ENCODE measurements around the gene STK32B.
"Not testable (repeated sequence)": the region's sequence is repeated elsewhere in the genome, so short reads cannot be mapped to it uniquely, and the experiment has no call there.

The STK32B gene

DNA sequence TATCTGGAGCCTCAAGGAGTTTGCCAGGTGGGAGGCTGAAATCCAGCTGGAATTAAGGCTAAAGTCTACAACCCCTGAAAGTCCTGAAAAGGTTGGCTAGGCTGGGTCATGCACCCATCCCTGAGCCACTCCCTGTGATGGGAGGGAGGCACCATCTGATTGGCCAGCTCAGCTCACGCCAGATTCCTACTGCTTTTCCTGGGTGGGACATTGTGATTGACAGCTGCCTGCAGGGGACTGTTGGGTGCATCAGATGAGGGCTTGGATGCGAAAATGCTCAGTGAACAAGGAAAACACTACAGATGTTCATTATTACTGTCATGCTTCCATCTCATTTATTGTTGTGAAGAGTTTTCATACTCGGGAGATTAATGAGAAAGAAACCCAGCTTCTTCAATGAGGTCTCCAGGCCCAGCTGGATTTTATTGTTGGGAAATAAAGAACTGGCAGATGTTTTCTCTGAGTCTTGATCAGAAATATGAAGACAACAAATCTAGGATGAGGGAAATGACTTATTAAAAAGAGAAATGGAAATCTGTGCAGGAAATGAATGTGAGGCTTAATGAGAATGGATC, 185.9 kb downstream of the STK32B start:
- H3K27ac ChIP-seq (ENCODE audit: insufficient read depth, low read depth, low read length, poor library complexity, severe bottlenecking): no peak overlapping the region
- H3K36me3 ChIP-seq (ENCODE audit: control insufficient read depth, insufficient read depth, low read length): no peaks in the 10 kb centered on the region
- H3K9me3 ChIP-seq (ENCODE audit: control insufficient read depth, low read length): no peaks in the 10 kb centered on the region
- no peak overlapping the region for H3K4me3 ChIP-seq (ENCODE audit: insufficient read depth, low read depth, low read length)
- H3K4me1 ChIP-seq (ENCODE audit: control insufficient read depth, insufficient read depth, low read length): no peaks in the 10 kb centered on the region
- H3K27me3 ChIP-seq (ENCODE audit: control insufficient read depth, insufficient read depth, low read length, poor library complexity, severe bottlenecking): no peaks in the 10 kb centered on the region
- 93 to 95% methylated on average over 3 of the region's 3 CpGs for WGBS, 2 experiments

DNA sequence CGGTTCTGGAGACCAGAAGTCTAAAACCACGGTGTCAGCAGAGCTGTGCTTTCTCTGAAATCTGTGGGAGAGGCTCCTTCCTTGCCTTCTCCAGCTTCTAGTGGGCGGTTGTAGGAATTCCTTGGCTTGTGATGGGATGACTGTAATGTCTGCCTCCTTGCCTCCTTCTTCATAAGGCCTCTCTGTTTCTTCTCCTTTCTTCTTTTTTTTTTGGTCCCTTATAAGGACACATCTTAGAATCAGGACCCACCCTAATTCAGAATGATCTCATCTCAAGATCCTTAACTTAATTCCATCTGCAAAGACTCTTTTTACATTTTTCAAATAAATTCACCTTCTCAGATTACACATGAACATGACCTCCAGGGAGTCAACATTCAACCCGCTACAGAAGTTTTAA, 186.9 kb downstream of the STK32B start:
- WGBS, 2 experiments: 86 to 98% methylated on average over 4 of the region's 4 CpGs
- no peaks in the 10 kb centered on the region for H3K36me3 ChIP-seq (ENCODE audit: control insufficient read depth, insufficient read depth, low read length)
- H3K27me3 ChIP-seq (ENCODE audit: control insufficient read depth, insufficient read depth, low read length, poor library complexity, severe bottlenecking): no peaks in the 10 kb centered on the region
- H3K27ac ChIP-seq (ENCODE audit: insufficient read depth, low read depth, low read length, poor library complexity, severe bottlenecking): no peak overlapping the region
- H3K4me3 ChIP-seq (ENCODE audit: insufficient read depth, low read depth, low read length): no peak overlapping the region
- H3K4me1 ChIP-seq (ENCODE audit: control insufficient read depth, insufficient read depth, low read length): no peaks in the 10 kb centered on the region
- H3K9me3 ChIP-seq (ENCODE audit: control insufficient read depth, low read length): no peaks in the 10 kb centered on the region

DNA sequence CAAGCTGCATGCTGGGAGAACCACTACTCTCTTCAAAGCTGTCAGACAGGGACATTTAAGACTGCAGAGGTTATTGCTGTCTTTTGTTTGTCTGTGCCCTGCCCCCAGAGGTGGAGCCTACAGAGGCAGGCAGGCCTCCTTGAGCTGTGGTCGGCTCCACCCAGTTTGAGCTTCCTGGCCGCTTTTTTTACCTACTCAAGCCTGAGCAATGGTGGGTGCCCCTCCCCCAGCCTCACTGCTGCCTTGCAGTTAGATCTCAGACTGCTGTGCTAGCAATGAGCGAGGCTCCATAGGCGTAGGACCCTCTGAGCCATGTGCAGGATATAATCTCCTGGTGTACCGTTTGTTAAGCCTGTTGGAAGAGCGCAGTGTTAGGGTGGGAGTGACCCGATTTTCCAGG, 195.8 kb downstream of the STK32B start:
- not testable (repeated sequence) for H3K4me3 ChIP-seq (ENCODE audit: insufficient read depth, low read depth, low read length); H3K27me3 ChIP-seq (ENCODE audit: control insufficient read depth, insufficient read depth, low read length, poor library complexity, severe bottlenecking); H3K36me3 ChIP-seq (ENCODE audit: control insufficient read depth, insufficient read depth, low read length); H3K9me3 ChIP-seq (ENCODE audit: control insufficient read depth, low read length); H3K27ac ChIP-seq (ENCODE audit: insufficient read depth, low read depth, low read length, poor library complexity, severe bottlenecking); H3K4me1 ChIP-seq (ENCODE audit: control insufficient read depth, insufficient read depth, low read length)
- 92% methylated on average over 7 of the region's 7 CpGs for WGBS, 2 experiments

DNA sequence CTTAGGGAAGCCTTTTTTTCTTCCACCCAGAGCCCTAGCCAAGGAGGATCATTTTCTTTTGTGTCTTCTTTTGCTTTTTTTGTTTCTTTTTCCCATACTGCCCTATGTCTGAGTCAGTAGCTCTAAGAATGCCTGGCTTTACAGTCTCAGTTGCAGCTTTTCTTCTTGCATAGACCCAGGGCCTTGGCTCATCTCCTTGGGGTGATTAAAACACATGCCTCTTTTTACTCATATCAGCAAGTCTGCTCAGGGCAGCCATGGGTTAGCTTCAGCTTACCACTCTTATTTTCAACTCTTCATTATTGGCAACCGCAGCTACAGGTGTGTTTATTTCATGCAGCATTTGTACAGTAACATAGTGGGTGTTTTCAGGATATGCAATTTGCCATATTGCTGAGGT, 196.5 kb downstream of the STK32B start:
- 88 to 100% methylated on average over 1 of the region's 1 CpG for WGBS, 2 experiments
- Histone ChIP-seq H3K4me1 (ENCODE audit: control insufficient read depth, insufficient read depth, low read length) (no peaks in the 10 kb centered on the region), H3K36me3 (ENCODE audit: control insufficient read depth, insufficient read depth, low read length) (no peaks in the 10 kb centered on the region), H3K27me3 (ENCODE audit: control insufficient read depth, insufficient read depth, low read length, poor library complexity, severe bottlenecking) (no peaks in the 10 kb centered on the region), H3K27ac (ENCODE audit: insufficient read depth, low read depth, low read length, poor library complexity, severe bottlenecking) (no peak overlapping the region), H3K9me3 (ENCODE audit: control insufficient read depth, low read length) (no peaks in the 10 kb centered on the region), H3K4me3 (ENCODE audit: insufficient read depth, low read depth, low read length) (no peak overlapping the region)

DNA sequence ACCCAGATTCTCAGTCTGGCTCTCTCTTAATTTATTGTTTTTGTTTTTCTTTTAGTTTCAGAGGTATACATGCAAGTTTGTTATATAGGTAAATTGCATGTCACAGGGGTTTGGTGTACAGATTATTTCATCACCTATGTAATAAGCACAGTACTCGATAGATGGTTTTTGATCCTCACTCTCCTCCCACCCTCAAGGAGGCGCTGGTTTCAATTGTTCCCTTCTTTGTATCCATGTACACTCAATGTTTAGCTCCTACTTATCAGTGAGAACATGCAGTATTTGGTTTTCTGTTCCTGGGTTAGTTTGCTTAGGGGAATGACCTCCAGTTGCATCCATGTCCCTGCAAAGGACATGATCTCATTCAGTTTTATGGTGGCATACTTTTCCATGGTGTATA, 198.4 kb downstream of the STK32B start:
- no peaks in the 10 kb centered on the region for H3K4me1 ChIP-seq (ENCODE audit: control insufficient read depth, insufficient read depth, low read length)
- H3K4me3 ChIP-seq (ENCODE audit: insufficient read depth, low read depth, low read length): no peak overlapping the region
- no peaks in the 10 kb centered on the region for H3K9me3 ChIP-seq (ENCODE audit: control insufficient read depth, low read length)
- no peaks in the 10 kb centered on the region for H3K36me3 ChIP-seq (ENCODE audit: control insufficient read depth, insufficient read depth, low read length)
- no peaks in the 10 kb centered on the region for H3K27me3 ChIP-seq (ENCODE audit: control insufficient read depth, insufficient read depth, low read length, poor library complexity, severe bottlenecking)
- H3K27ac ChIP-seq (ENCODE audit: insufficient read depth, low read depth, low read length, poor library complexity, severe bottlenecking): no peak overlapping the region
- WGBS, 2 experiments: 93 to 96% methylated on average over 2 of the region's 2 CpGs

DNA sequence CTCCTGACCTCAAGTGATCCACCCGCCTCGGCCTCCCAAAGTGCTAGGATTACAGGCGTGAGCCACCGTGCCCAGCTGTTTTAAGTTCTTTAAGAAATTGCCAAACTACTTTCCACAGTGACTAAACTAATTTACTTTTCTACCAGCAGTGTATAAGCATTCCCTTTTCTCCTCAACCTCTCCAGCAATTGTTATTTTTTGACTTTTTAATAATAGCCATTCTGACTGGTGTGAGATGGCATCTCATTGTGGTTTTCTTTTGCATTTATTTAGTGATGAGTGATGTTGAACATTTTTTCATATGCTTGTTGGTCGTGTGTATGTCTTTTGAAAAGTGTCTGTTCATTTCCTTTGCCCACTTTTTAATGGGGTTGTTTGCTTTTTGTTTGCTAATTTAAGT, 199.3 kb downstream of the STK32B start:
- 89 to 92% methylated on average over 5 of the region's 5 CpGs for WGBS, 2 experiments
- H3K4me1 ChIP-seq (ENCODE audit: control insufficient read depth, insufficient read depth, low read length); H3K9me3 ChIP-seq (ENCODE audit: control insufficient read depth, low read length); H3K27ac ChIP-seq (ENCODE audit: insufficient read depth, low read depth, low read length, poor library complexity, severe bottlenecking); H3K4me3 ChIP-seq (ENCODE audit: insufficient read depth, low read depth, low read length); H3K36me3 ChIP-seq (ENCODE audit: control insufficient read depth, insufficient read depth, low read length); H3K27me3 ChIP-seq (ENCODE audit: control insufficient read depth, insufficient read depth, low read length, poor library complexity, severe bottlenecking): not testable (repeated sequence)

DNA sequence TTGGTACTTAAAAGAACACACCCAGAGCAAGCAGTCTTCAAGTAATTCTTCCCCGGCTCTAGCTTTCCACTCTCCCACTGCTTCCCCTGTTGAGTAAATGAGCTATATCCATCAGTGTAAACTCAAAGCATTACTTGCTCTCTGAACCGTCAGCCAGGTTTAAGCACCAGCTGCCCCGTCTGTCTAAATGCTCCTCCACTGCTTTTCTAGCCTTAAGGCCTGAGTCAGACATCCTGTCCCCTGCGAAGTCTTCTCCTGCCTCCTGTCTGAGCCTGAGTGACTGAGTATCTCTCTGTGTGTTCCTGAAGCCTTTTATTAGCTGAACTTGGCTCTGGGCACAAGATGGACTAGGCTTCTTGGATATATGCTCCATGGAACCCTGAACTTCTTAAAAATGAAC, 205.1 kb downstream of the STK32B start:
- no peaks in the 10 kb centered on the region for H3K27me3 ChIP-seq (ENCODE audit: control insufficient read depth, insufficient read depth, low read length, poor library complexity, severe bottlenecking)
- H3K4me3 ChIP-seq (ENCODE audit: insufficient read depth, low read depth, low read length): no peak overlapping the region
- 85 to 89% methylated on average over 4 of the region's 4 CpGs for WGBS, 2 experiments
- H3K9me3 ChIP-seq (ENCODE audit: control insufficient read depth, low read length): no peaks in the 10 kb centered on the region
- H3K36me3 ChIP-seq (ENCODE audit: control insufficient read depth, insufficient read depth, low read length): no peaks in the 10 kb centered on the region
- no peaks in the 10 kb centered on the region for H3K4me1 ChIP-seq (ENCODE audit: control insufficient read depth, insufficient read depth, low read length)
- H3K27ac ChIP-seq (ENCODE audit: insufficient read depth, low read depth, low read length, poor library complexity, severe bottlenecking): no peak overlapping the region

DNA sequence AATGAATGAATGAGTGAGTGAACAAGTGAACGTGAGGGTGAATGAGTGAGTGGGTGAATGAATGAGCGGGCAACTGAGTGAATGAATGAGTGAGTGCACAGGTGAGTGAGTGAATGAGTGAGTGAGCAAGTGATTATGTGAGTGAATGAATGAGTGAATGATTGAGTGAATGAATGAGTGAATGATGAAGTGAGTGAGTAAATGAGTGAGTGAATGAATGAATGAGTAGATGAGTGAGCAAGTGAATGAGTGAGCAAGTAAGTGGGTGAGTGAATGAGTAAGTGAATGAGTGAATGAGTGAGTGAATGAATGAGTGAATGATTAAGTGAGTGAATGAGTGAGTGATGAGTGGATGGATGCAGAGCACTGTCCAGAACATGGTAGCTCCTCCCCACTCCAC, 205.8 kb downstream of the STK32B start:
- Histone ChIP-seq H3K4me1 (ENCODE audit: control insufficient read depth, insufficient read depth, low read length) (no peaks in the 10 kb centered on the region), H3K9me3 (ENCODE audit: control insufficient read depth, low read length) (no peaks in the 10 kb centered on the region), H3K27me3 (ENCODE audit: control insufficient read depth, insufficient read depth, low read length, poor library complexity, severe bottlenecking) (no peaks in the 10 kb centered on the region), H3K27ac (ENCODE audit: insufficient read depth, low read depth, low read length, poor library complexity, severe bottlenecking) (no peak overlapping the region), H3K36me3 (ENCODE audit: control insufficient read depth, insufficient read depth, low read length) (no peaks in the 10 kb centered on the region), H3K4me3 (ENCODE audit: insufficient read depth, low read depth, low read length) (no peak overlapping the region)
- 91 to 92% methylated on average over 2 of the region's 2 CpGs for WGBS, 2 experiments

GRCh38 chr4:5259471-5259870, 208.2 kb downstream of the STK32B start:
- 88 to 98% methylated on average over 2 of the region's 2 CpGs for WGBS, 2 experiments
- Histone ChIP-seq H3K9me3 (ENCODE audit: control insufficient read depth, low read length) (no peaks in the 10 kb centered on the region), H3K27me3 (ENCODE audit: control insufficient read depth, insufficient read depth, low read length, poor library complexity, severe bottlenecking) (no peaks in the 10 kb centered on the region), H3K4me3 (ENCODE audit: insufficient read depth, low read depth, low read length) (no peak overlapping the region), H3K36me3 (ENCODE audit: control insufficient read depth, insufficient read depth, low read length) (no peaks in the 10 kb centered on the region), H3K27ac (ENCODE audit: insufficient read depth, low read depth, low read length, poor library complexity, severe bottlenecking) (no peak overlapping the region), H3K4me1 (ENCODE audit: control insufficient read depth, insufficient read depth, low read length) (no peaks in the 10 kb centered on the region)

DNA sequence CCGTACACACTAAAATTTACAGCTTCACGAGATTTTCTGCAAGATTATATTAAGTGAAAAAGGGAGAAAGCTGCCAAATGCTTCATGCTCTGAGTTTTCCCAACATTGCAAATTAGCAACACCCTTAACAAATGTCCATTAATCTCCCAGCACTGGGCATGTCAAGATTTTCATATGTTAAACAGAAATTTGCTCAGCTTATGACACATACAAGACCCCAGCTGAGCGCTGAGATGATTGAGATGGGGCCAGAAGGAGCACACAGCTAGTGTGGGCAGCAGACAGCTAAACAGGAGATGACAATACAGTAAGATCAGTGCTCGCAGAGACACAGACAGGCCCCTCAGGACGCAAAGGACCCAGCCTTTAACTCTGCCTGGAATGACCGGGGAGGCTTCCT, 208.8 kb downstream of the STK32B start:
- Histone ChIP-seq H3K27me3 (ENCODE audit: control insufficient read depth, insufficient read depth, low read length, poor library complexity, severe bottlenecking) (no peaks in the 10 kb centered on the region), H3K4me1 (ENCODE audit: control insufficient read depth, insufficient read depth, low read length) (no peaks in the 10 kb centered on the region), H3K4me3 (ENCODE audit: insufficient read depth, low read depth, low read length) (no peak overlapping the region), H3K9me3 (ENCODE audit: control insufficient read depth, low read length) (no peaks in the 10 kb centered on the region), H3K27ac (ENCODE audit: insufficient read depth, low read depth, low read length, poor library complexity, severe bottlenecking) (no peak overlapping the region), H3K36me3 (ENCODE audit: control insufficient read depth, insufficient read depth, low read length) (no peaks in the 10 kb centered on the region)
- 95% methylated on average over 6 of the region's 6 CpGs for WGBS, 2 experiments

GRCh38 chr4:5261866-5262265, 210.6 kb downstream of the STK32B start:
- Histone ChIP-seq H3K9me3 (ENCODE audit: control insufficient read depth, low read length) (no peaks in the 10 kb centered on the region), H3K36me3 (ENCODE audit: control insufficient read depth, insufficient read depth, low read length) (no peaks in the 10 kb centered on the region), H3K4me1 (ENCODE audit: control insufficient read depth, insufficient read depth, low read length) (no peaks in the 10 kb centered on the region), H3K27me3 (ENCODE audit: control insufficient read depth, insufficient read depth, low read length, poor library complexity, severe bottlenecking) (no peaks in the 10 kb centered on the region), H3K4me3 (ENCODE audit: insufficient read depth, low read depth, low read length) (no peak overlapping the region), H3K27ac (ENCODE audit: insufficient read depth, low read depth, low read length, poor library complexity, severe bottlenecking) (no peak overlapping the region)
- 94 to 95% methylated on average over 3 to 4 of the region's 4 CpGs for WGBS, 2 experiments

Data from ectodermal cell (in vitro differentiated cells).